Raji (cell line): ENCODE results near the gene BCL11B.

Experiments
- POLR2A ChIP-seq: IDR thresholded peaks from 2 replicates; pipeline ENCODE4 v1.6.1; 2011; ENCODE audit warnings: low read depth, low read length, control low read depth; ENCODE audit not compliant: insufficient read depth

BCL11B gene

GRCh38 chr14:99254328-99255009 is 17.5 kb downstream of the BCL11B start:
- no peak for TF ChIP-seq POLR2A

GRCh38 chr14:99253890-99254289 is 18.1 kb downstream of the BCL11B start:
- no peak for TF ChIP-seq POLR2A

- TF ChIP-seq POLR2A, result no peak
Observed at GRCh38 chr14:99252940-99253868, 18.8 kb downstream of the BCL11B start.

GRCh38 chr14:99252443-99252939 is 19.5 kb downstream of the BCL11B start:
- TF ChIP-seq POLR2A, result no peak

GRCh38 chr14:99251721-99252120 is 20.3 kb downstream of the BCL11B start:
- no peak for TF ChIP-seq POLR2A

GRCh38 chr14:99250636-99251208 is 21.3 kb downstream of the BCL11B start:
- no peak for TF ChIP-seq POLR2A

GRCh38 chr14:99249389-99249788 is 22.6 kb downstream of the BCL11B start:
- no peak for TF ChIP-seq POLR2A

- no peak for TF ChIP-seq POLR2A
Observed at GRCh38 chr14:99248761-99249171, 23.2 kb downstream of the BCL11B start.

- no peak for TF ChIP-seq POLR2A
Observed at GRCh38 chr14:99247772-99248171, 24.2 kb downstream of the BCL11B start.

GRCh38 chr14:99247101-99247729 is 24.8 kb downstream of the BCL11B start:
- no peak for TF ChIP-seq POLR2A

- no peak for TF ChIP-seq POLR2A
Observed at GRCh38 chr14:99246536-99247097, 25.4 kb downstream of the BCL11B start.

- TF ChIP-seq POLR2A, result no peak
Observed at GRCh38 chr14:99245564-99246511, 26.2 kb downstream of the BCL11B start.

GRCh38 chr14:99244941-99245563 is 26.9 kb downstream of the BCL11B start:
- no peak for TF ChIP-seq POLR2A

- TF ChIP-seq POLR2A, result no peak
Observed at GRCh38 chr14:99244367-99244901, 27.6 kb downstream of the BCL11B start.
